Bronchial epithelial cell (primary cell): ENCODE measurements around the gene MIX23. TPM values are rescaled to one million over a fixed set of nuclear protein-coding genes. Genes with fewer than 3 reads are reported as not detected.

Experiments
- DNase-seq: peaks from one replicate; pipeline ENCODE4 v3.0.0-alpha.2; 2010; ENCODE audit warnings: low read depth
- FAIRE-seq: peaks from 2 replicates; lab custom pipeline; 2011; peaks lifted over from hg19 to GRCh38; lab: Jason Lieb, UNC
- H3K27me3 ChIP-seq: 2 replicates; pipeline ENCODE4 v1.5.1; 2011; ENCODE audit warnings: low read length; ENCODE audit not compliant: control insufficient read depth, insufficient read depth
- H3K36me3 ChIP-seq: 2 replicates; pipeline ENCODE4 v1.5.1; 2011; ENCODE audit warnings: low read length; ENCODE audit not compliant: control insufficient read depth, insufficient read depth
- H3K4me3 ChIP-seq: 2 replicates; pipeline ENCODE4 v1.5.1; 2011; ENCODE audit warnings: mild to moderate bottlenecking, low read depth, low read length, control low read depth
- CTCF ChIP-seq: IDR thresholded peaks from 2 replicates; pipeline ENCODE4 v1.5.1; 2011; ENCODE audit warnings: mild to moderate bottlenecking, moderate library complexity, low read length, control low read depth, inconsistent platforms; ENCODE audit not compliant: insufficient read depth, severe bottlenecking
- total RNA-seq: library from RNA; depleted of rRNA; stranded (reverse); fragments of >200 nt; gene quantifications from 2 replicates; pipeline ENCODE4 v1.2.1, GENCODE V29; 2014

MIX23 gene
- total RNA-seq, 1 donor from 2014 or later, result 24.0 TPM

- H3K36me3 ChIP-seq, result peaks cover 1% of the 10 kb centered on the region
- no peaks in the 10 kb centered on the region for H3K27me3 ChIP-seq
- H3K4me3 ChIP-seq, result peak overlapping the region; percentile 61
- no peak for TF ChIP-seq CTCF
- FAIRE-seq, result no peak
- DNase-seq, result no peak
These were observed 33.9 kb upstream of the MIX23 start for GRCh38 chr3:122416966-122417365.

- no peak for TF ChIP-seq CTCF
These were observed 33.0 kb upstream of the MIX23 start, which contains the start of gene WDR5B for GRCh38 chr3:122415762-122416654. WDR5B (minus strand) TSS chr3:122416062; CDS start chr3:122415528, 534 bp downstream.

GRCh38 chr3:122415104-122415744 lies 32.2 kb upstream of the MIX23 start:
- H3K27me3 ChIP-seq, result no peaks in the 10 kb centered on the region
- FAIRE-seq (no peak), DNase-seq (peak; percentile 62)
- peak overlapping the region; percentile 61 for H3K4me3 ChIP-seq
- no peak for TF ChIP-seq CTCF
- peaks cover 1% of the 10 kb centered on the region for H3K36me3 ChIP-seq

More at GRCh38 chr3:122415762-122416654, 33.0 kb upstream of the MIX23 start, which contains the start of gene WDR5B:
- peak; percentile 94 for DNase-seq
- Histone ChIP-seq H3K36me3 (peaks cover 1% of the 10 kb centered on the region), H3K4me3 (peak within 1 kb of the TSS; percentile 61), H3K27me3 (no peaks in the 10 kb centered on the region)
- FAIRE-seq, result peak; percentile 72

GRCh38 chr3:122414391-122414790 lies 31.4 kb upstream of the MIX23 start:
- Histone ChIP-seq H3K4me3 (no peak overlapping the region), H3K36me3 (peaks cover 3% of the 10 kb centered on the region), H3K27me3 (no peaks in the 10 kb centered on the region)
- TF ChIP-seq CTCF, result no peak
- DNase-seq (no peak), FAIRE-seq (no peak)

- no peak for FAIRE-seq
- peaks cover 7% of the 10 kb centered on the region for H3K36me3 ChIP-seq
- TF ChIP-seq CTCF, result no peak
- H3K27me3 ChIP-seq, result no peaks in the 10 kb centered on the region
- DNase-seq, result peak; percentile 28
- no peak overlapping the region for H3K4me3 ChIP-seq
These were observed 27.6 kb upstream of the MIX23 start for GRCh38 chr3:122410639-122411038.
